ENCODE measurements around the gene NHSL2.

NHSL2 gene

DNA sequence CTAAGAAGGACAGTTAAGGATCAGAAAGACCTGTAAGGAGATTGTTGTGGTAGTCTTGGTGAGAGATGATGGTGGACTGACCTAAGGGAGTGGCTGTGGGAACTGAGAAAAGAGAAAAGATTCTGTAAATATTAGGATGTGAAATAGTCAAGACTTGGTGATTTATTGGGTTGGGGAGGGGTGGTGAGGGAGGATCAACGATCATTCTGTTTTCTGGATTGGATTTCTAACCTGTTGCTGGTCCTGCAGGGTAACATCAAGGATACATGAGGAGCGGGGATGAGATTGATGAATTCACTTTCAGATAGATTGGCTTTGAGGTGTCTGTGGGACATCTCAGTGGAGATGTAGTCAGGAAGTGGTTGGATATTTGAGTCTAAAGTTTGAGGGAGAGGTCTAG lies 272.3 kb downstream of the NHSL2 start:
- DNase-seq (ENCODE audit: low spot score) = no peak
- in situ Hi-C loops (cut with MboI; ENCODE audit: low sequenced_read_pairs, unreplicated experiment) = no loop called here
- TF ChIP-seq CTCF (IDR thresholded peaks at IDR 0.05; ENCODE audit: borderline replicate concordance, control extremely low read depth, extremely low read depth, insufficient read depth, missing control alignments) = no peak

DNA sequence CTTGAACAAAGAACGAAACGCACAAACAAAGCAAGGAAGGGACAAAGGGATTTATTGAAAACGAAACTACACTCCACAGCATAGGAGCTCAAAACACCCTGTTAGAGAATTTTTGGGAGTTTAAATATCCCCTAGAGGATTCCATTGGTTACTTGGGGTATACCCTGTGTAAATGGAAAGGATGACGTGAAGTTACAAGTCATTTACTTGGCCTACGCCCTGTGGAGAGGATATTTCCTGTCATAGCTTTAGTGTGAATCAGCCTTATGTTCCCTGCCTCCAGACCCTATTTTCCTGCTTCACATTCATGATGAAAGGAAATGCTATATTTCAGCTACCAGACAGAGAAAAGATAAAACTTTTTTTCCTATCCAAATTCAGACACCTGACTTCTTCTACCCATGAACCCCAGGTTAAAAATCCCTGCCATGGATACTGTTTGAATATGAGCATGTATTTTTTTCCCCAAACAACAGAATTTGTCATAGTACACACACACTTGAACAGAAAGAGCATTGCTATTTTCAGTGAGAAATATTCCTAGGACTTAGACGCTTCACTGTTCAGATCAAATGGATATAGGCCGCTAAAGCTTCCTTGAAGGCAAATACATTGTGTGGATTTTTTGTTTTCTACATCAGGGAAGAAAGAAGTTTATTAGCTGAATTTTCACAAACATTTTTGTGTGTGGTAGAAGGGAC lies 291.3 kb downstream of the NHSL2 start:
- in situ Hi-C loops (cut with MboI; ENCODE audit: low sequenced_read_pairs, unreplicated experiment) = no loop called here
- DNase-seq (ENCODE audit: low spot score) = no peak
- no peak for TF ChIP-seq CTCF (IDR thresholded peaks at IDR 0.05; ENCODE audit: borderline replicate concordance, control extremely low read depth, extremely low read depth, insufficient read depth, missing control alignments)
